GM18505 (cell line): Measurements from ENCODE around the gene TRIM64.
"Not testable (repeated sequence)": the region's sequence is repeated elsewhere in the genome, so short reads cannot be mapped to it uniquely, and the experiment has no call there.

Source experiments
- ATAC-seq: cut with Tn5 transposase; IDR thresholded peaks from one replicate; pipeline ENCODE4 v1.9.1; 2021; ENCODE audit not compliant: unreplicated experiment
- POLR2A ChIP-seq: IDR thresholded peaks from 4 replicates; pipeline ENCODE4 v1.6.1; 2011; ENCODE audit warnings: borderline replicate concordance; ENCODE audit not compliant: insufficient read depth, insufficient read length; ENCODE audit errors: extremely low read depth

TRIM64 gene, protein sequence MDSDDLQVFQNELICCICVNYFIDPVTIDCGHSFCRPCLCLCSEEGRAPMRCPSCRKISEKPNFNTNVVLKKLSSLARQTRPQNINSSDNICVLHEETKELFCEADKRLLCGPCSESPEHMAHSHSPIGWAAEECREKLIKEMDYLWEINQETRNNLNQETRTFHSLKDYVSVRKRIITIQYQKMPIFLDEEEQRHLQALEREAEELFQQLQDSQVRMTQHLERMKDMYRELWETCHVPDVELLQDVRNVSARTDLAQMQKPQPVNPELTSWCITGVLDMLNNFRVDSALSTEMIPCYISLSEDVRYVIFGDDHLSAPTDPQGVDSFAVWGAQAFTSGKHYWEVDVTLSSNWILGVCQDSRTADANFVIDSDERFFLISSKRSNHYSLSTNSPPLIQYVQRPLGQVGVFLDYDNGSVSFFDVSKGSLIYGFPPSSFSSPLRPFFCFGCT

DNA sequence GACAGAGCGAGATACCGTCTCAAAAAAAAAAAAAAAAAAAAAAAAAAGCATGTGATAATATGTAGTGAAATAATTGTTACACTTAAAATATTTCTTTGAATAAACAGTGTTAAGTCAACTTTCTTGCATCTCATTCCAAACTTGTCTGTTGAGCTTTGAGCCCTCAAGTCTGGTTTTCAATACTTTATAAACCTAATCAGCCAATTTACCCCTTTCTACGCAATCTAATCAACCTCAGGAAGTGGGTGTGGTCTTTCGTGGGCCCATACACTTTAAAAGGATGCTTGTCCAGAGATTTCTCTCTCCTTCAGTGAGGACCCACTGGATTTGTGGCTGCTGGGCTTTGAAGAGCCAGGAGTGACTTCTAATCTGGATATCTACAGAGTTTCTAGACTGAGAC lies at the start of gene TRIM64:
TSS of gene TRIM64 (plus strand) at position 301 of the 400 bp plus-strand sequence. CDS start 2,467 bp downstream, outside the sequence.
- ATAC-seq, result not testable (repeated sequence)

DNA sequence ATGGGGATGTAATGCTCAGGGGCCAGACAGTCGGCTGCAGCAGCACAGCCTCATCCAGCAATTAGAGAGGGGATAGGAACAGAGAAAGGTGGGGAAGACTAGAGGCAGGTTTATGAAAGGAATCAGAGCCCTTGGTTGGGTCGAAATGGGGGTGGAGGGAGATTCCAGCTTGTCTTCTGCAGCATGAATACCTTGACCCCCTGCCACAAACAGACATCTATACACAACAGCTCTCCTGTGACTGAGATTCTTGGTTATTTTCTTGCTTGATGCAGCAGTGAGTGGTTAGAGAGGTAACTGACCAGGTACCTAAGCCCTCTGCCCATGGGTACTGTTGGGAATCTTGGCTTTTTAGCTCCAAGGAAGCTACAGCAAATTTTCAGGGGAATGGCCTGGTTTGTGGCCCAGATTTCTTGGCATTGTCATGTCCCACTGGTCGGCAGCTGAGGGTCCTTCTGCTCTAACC lies 43.6 kb upstream of the TRIM64 start, which contains the start of gene TRIM49D1:
TSS of gene TRIM49D1 (minus strand) at position 51 of the 466 bp plus-strand sequence. CDS start 4,535 bp downstream, outside the sequence.
- TF ChIP-seq POLR2A, result no peak

GRCh38 chr11:89923764-89924163 lies 42.1 kb upstream of the TRIM64 start, which contains the start of gene TRIM49D2:
TSS of gene TRIM49D2 (plus strand) at chr11:89924064. CDS start at chr11:89926762, 2,698 bp downstream.
- ATAC-seq, result not testable (repeated sequence)

More for the DNA sequence above, 43.6 kb upstream of the TRIM64 start, which contains the start of gene TRIM49D1:
- no peak for ATAC-seq

DNA sequence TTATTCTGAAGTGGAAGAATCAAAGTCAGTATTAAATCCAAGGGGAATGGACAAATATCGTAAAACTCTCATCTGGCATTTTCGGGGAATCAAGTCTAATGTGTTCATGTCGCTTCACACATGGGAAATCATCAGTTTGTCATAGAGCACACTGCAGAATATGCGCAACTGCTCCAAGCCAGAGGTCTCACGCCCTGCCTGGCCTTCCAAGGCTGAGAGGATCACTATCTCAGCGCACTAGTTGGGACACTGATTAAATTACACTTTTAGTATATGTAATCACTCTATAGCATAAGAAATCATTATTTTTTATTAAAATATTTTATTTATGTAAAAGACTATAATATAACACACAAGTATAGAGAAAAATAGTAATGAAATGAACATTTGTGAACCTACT lies 5.0 kb upstream of the TRIM64 start:
- not testable (repeated sequence) for ATAC-seq
